Measurements from ENCODE around the gene CYREN.
"Not testable (repeated sequence)": the region's sequence is repeated elsewhere in the genome, so short reads cannot be mapped to it uniquely, and the experiment has no call there.

Gene CYREN

DNA sequence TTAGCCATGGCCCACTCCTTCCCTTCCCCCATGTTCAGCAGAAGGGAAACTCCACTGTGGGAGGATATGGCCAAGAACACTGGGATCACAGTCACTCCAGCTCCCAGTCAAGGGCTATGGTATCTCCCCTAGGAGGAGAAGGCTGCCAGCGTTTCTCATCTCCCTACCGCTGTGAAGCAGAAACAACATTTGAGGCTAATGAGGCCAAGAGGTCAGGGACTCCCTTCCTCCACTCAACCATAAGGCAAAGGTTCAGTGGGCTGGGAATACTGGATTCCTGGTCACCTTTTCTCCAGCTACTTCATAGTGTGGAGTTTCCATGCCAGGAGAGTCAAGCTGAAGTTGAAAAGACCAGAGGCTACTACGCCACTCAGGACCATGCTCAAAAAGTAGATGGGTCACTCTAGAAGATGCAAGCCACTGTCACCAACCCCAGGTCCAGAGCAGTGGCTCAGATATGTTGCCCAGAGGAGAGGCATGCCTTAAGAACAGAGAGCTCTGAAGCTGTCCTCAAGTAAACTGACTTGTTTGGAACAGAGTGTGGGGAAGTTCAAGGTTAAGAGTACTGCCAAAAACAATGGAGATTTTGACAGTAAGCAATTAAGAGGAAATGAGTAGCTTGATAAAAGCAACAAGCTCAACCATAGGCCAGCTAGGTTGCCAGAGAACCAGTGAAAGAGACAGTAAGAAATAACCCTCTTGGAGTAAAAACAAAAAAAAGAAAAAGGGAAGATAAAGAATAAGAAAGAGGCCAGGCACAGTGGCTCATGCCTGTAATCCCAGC lies 26.4 kb downstream of the CYREN start:
- no peak overlapping the region for H3K4me2 ChIP-seq (ENCODE audit: low read length)
- no peak overlapping the region for H3K4ac ChIP-seq (ENCODE audit: low read depth, low read length)
- no peak overlapping the region for H4K12ac ChIP-seq (ENCODE audit: low read depth, low read length)
- no peaks in the 10 kb centered on the region for H3K27me3 ChIP-seq (ENCODE audit: insufficient read depth, low read length)
- no peak overlapping the region for H2AFZ ChIP-seq (ENCODE audit: insufficient read depth, low read length, poor library complexity)
- H3K9me3 ChIP-seq (ENCODE audit: insufficient read depth, low read depth, low read length): no peaks in the 10 kb centered on the region
- no peaks in the 10 kb centered on the region for H3K4me1 ChIP-seq (ENCODE audit: control insufficient read depth in 1 of 2, insufficient read depth in 2 of 2, low read length in 2 of 2)
- no peak overlapping the region for H3K23ac ChIP-seq (ENCODE audit: low read length)
- H2BK5ac ChIP-seq (ENCODE audit: low read depth, low read length, poor library complexity): no peak overlapping the region
- H3K18ac ChIP-seq (ENCODE audit: low read length): no peak overlapping the region
- no peak overlapping the region for H4K91ac ChIP-seq (ENCODE audit: low read depth, low read length)
- no peak overlapping the region for H2BK12ac ChIP-seq (ENCODE audit: low read length)
- H3K27ac ChIP-seq (ENCODE audit: low read depth, low read length): no peak overlapping the region
- H4K8ac ChIP-seq (ENCODE audit: low read depth, low read length): no peak overlapping the region
- no peak overlapping the region for H3K9ac ChIP-seq (ENCODE audit: low read length)
- no peak overlapping the region for H2BK120ac ChIP-seq (ENCODE audit: insufficient read depth, low read length, poor library complexity)
- no peak overlapping the region for H3K14ac ChIP-seq (ENCODE audit: low read length)
- H3K79me1 ChIP-seq (ENCODE audit: low read length): no peaks in the 10 kb centered on the region
- H3K4me3 ChIP-seq (ENCODE audit: low read depth, low read length): no peak overlapping the region
- no peaks in the 10 kb centered on the region for H3K79me2 ChIP-seq (ENCODE audit: control insufficient read depth, insufficient read depth, low read length, poor library complexity)
- no CpG with 5 or more reads among the region's 3 CpGs for WGBS (ENCODE audit: extremely low coverage, insufficient coverage, insufficient read length)
- H3K36me3 ChIP-seq (ENCODE audit: control insufficient read depth in 1 of 2, insufficient read depth in 2 of 2, low read length in 2 of 2): no peaks in the 10 kb centered on the region
- no peak for DNase-seq
- no peak overlapping the region for H2AK5ac ChIP-seq (ENCODE audit: low read length)

- H3K27ac ChIP-seq (ENCODE audit: low read depth, low read length): no peak overlapping the region
- no peak overlapping the region for H3K9ac ChIP-seq (ENCODE audit: low read length)
- no peak overlapping the region for H2AFZ ChIP-seq (ENCODE audit: insufficient read depth, low read length, poor library complexity)
- no peaks in the 10 kb centered on the region for H3K79me1 ChIP-seq (ENCODE audit: low read length)
- no peak overlapping the region for H2BK12ac ChIP-seq (ENCODE audit: low read length)
- H3K4me3 ChIP-seq (ENCODE audit: low read depth, low read length): no peak overlapping the region
- no peak overlapping the region for H3K18ac ChIP-seq (ENCODE audit: low read length)
- H2BK120ac ChIP-seq (ENCODE audit: insufficient read depth, low read length, poor library complexity): no peak overlapping the region
- no peak overlapping the region for H3K23ac ChIP-seq (ENCODE audit: low read length)
- no peak overlapping the region for H4K12ac ChIP-seq (ENCODE audit: low read depth, low read length)
- H4K8ac ChIP-seq (ENCODE audit: low read depth, low read length): no peak overlapping the region
- no peak overlapping the region for H3K14ac ChIP-seq (ENCODE audit: low read length)
- no peak for DNase-seq
- H3K27me3 ChIP-seq (ENCODE audit: insufficient read depth, low read length): no peaks in the 10 kb centered on the region
- no peaks in the 10 kb centered on the region for H3K36me3 ChIP-seq (ENCODE audit: control insufficient read depth in 1 of 2, insufficient read depth in 2 of 2, low read length in 2 of 2)
- no peak overlapping the region for H2BK5ac ChIP-seq (ENCODE audit: low read depth, low read length, poor library complexity)
- H2AK5ac ChIP-seq (ENCODE audit: low read length): no peak overlapping the region
- no peak overlapping the region for H3K4me2 ChIP-seq (ENCODE audit: low read length)
- no peaks in the 10 kb centered on the region for H3K4me1 ChIP-seq (ENCODE audit: control insufficient read depth in 1 of 2, insufficient read depth in 2 of 2, low read length in 2 of 2)
- H3K4ac ChIP-seq (ENCODE audit: low read depth, low read length): no peak overlapping the region
- H4K91ac ChIP-seq (ENCODE audit: low read depth, low read length): no peak overlapping the region
- H3K79me2 ChIP-seq (ENCODE audit: control insufficient read depth, insufficient read depth, low read length, poor library complexity): no peaks in the 10 kb centered on the region
- peaks cover 2% of the 10 kb centered on the region for H3K9me3 ChIP-seq (ENCODE audit: insufficient read depth, low read depth, low read length)
These were observed 40.9 kb downstream of the CYREN start for GRCh38 chr7:135129579-135129978.

- Histone ChIP-seq H3K36me3 (ENCODE audit: control insufficient read depth in 1 of 2, insufficient read depth in 2 of 2, low read length in 2 of 2) (no peaks in the 10 kb centered on the region), H4K8ac (ENCODE audit: low read depth, low read length) (no peak overlapping the region), H3K23ac (ENCODE audit: low read length) (no peak overlapping the region), H4K12ac (ENCODE audit: low read depth, low read length) (no peak overlapping the region), H4K91ac (ENCODE audit: low read depth, low read length) (no peak overlapping the region), H3K79me1 (ENCODE audit: low read length) (no peaks in the 10 kb centered on the region), H3K9ac (ENCODE audit: low read length) (no peak overlapping the region), H3K4me2 (ENCODE audit: low read length) (no peak overlapping the region), H2AFZ (ENCODE audit: insufficient read depth, low read length, poor library complexity) (no peak overlapping the region), H3K27ac (ENCODE audit: low read depth, low read length) (no peak overlapping the region), H2AK5ac (ENCODE audit: low read length) (no peak overlapping the region), H3K4me1 (ENCODE audit: control insufficient read depth in 1 of 2, insufficient read depth in 2 of 2, low read length in 2 of 2) (no peaks in the 10 kb centered on the region), H3K27me3 (ENCODE audit: insufficient read depth, low read length) (no peaks in the 10 kb centered on the region), H3K4ac (ENCODE audit: low read depth, low read length) (no peak overlapping the region), H3K4me3 (ENCODE audit: low read depth, low read length) (no peak overlapping the region), H3K9me3 (ENCODE audit: insufficient read depth, low read depth, low read length) (peaks cover 2% of the 10 kb centered on the region), H3K79me2 (ENCODE audit: control insufficient read depth, insufficient read depth, low read length, poor library complexity) (no peaks in the 10 kb centered on the region), H2BK5ac (ENCODE audit: low read depth, low read length, poor library complexity) (no peak overlapping the region), H2BK120ac (ENCODE audit: insufficient read depth, low read length, poor library complexity) (no peak overlapping the region), H3K18ac (ENCODE audit: low read length) (no peak overlapping the region), H2BK12ac (ENCODE audit: low read length) (no peak overlapping the region), H3K14ac (ENCODE audit: low read length) (no peak overlapping the region)
- no CpG with 5 or more reads among the region's 1 CpG for WGBS (ENCODE audit: extremely low coverage, insufficient coverage, insufficient read length)
- no peak for DNase-seq
These were observed 41.6 kb downstream of the CYREN start for GRCh38 chr7:135128931-135129330.

GRCh38 chr7:135124631-135125030 lies 45.9 kb downstream of the CYREN start:
- H3K9ac ChIP-seq (ENCODE audit: low read length); H4K91ac ChIP-seq (ENCODE audit: low read depth, low read length); H3K4ac ChIP-seq (ENCODE audit: low read depth, low read length); H3K4me2 ChIP-seq (ENCODE audit: low read length); H3K18ac ChIP-seq (ENCODE audit: low read length); H4K12ac ChIP-seq (ENCODE audit: low read depth, low read length); H3K36me3 ChIP-seq (ENCODE audit: control insufficient read depth in 1 of 2, insufficient read depth in 2 of 2, low read length in 2 of 2); H3K27me3 ChIP-seq (ENCODE audit: insufficient read depth, low read length); DNase-seq; H3K27ac ChIP-seq (ENCODE audit: low read depth, low read length); H4K8ac ChIP-seq (ENCODE audit: low read depth, low read length); H3K79me2 ChIP-seq (ENCODE audit: control insufficient read depth, insufficient read depth, low read length, poor library complexity); H2BK5ac ChIP-seq (ENCODE audit: low read depth, low read length, poor library complexity); H3K4me3 ChIP-seq (ENCODE audit: low read depth, low read length); H3K9me3 ChIP-seq (ENCODE audit: insufficient read depth, low read depth, low read length); H2BK12ac ChIP-seq (ENCODE audit: low read length); H3K4me1 ChIP-seq (ENCODE audit: control insufficient read depth in 1 of 2, insufficient read depth in 2 of 2, low read length in 2 of 2); H2BK120ac ChIP-seq (ENCODE audit: insufficient read depth, low read length, poor library complexity); H2AFZ ChIP-seq (ENCODE audit: insufficient read depth, low read length, poor library complexity); H3K14ac ChIP-seq (ENCODE audit: low read length); H3K79me1 ChIP-seq (ENCODE audit: low read length); H2AK5ac ChIP-seq (ENCODE audit: low read length); H3K23ac ChIP-seq (ENCODE audit: low read length): not testable (repeated sequence)
- WGBS (ENCODE audit: extremely low coverage, insufficient coverage, insufficient read length): no CpG with 5 or more reads among the region's 3 CpGs

Measured in trophoblast cell (in vitro differentiated cells and primary cell).